WTC11 (cell line): ENCODE data around the gene PNPO.

Experiments
- CREM ChIP-seq: sonication (generic); formaldehyde crosslinking; IDR thresholded peaks from 2 replicates; pipeline ENCODE4 v1.8.1; 2022; ENCODE audit warnings: mild to moderate bottlenecking, missing genetic modification reagents, moderate library complexity
- CTCF ChIP-seq: fragments of 200-600 bp; IDR thresholded peaks from 2 replicates; pipeline ENCODE4 v1.8.0; 2022; ENCODE audit warnings: antibody characterized with exemption
- E2F4 ChIP-seq: sonication (generic); formaldehyde crosslinking; IDR thresholded peaks from 2 replicates; pipeline ENCODE4 v1.8.1; 2022; ENCODE audit warnings: low read depth, mild to moderate bottlenecking, moderate library complexity, missing genetic modification reagents, borderline replicate concordance
- ELF4 ChIP-seq: sonication (generic); formaldehyde crosslinking; IDR thresholded peaks from 2 replicates; pipeline ENCODE4 v1.8.1; 2022; ENCODE audit warnings: low read depth, mild to moderate bottlenecking, moderate library complexity, missing genetic modification reagents
- KAT7 ChIP-seq: sonication (generic); formaldehyde crosslinking; IDR thresholded peaks from 2 replicates; pipeline ENCODE4 v1.8.1; 2023; ENCODE audit warnings: missing genetic modification reagents, mild to moderate bottlenecking, borderline replicate concordance
- PREB ChIP-seq: sonication (generic); formaldehyde crosslinking; IDR thresholded peaks from 2 replicates; pipeline ENCODE4 v1.8.1; 2022; ENCODE audit warnings: mild to moderate bottlenecking, missing genetic modification reagents, moderate library complexity, borderline replicate concordance
- ZNF138 ChIP-seq: sonication (generic); formaldehyde crosslinking; conservative IDR thresholded peaks from 2 replicates; pipeline ENCODE4 v1.8.1; 2022; ENCODE audit warnings: mild to moderate bottlenecking, moderate library complexity, missing genetic modification reagents
- ZNF317 ChIP-seq: sonication (generic); formaldehyde crosslinking; IDR thresholded peaks from 2 replicates; pipeline ENCODE4 v1.8.1; 2023; ENCODE audit warnings: low read depth, mild to moderate bottlenecking, moderate library complexity, missing genetic modification reagents, borderline replicate concordance
- ZNF396 ChIP-seq: fragments of 250-450 bp; sonication (Bioruptor Pico); IDR thresholded peaks from 2 replicates; pipeline ENCODE4 v1.8.0; 2021; ENCODE audit warnings: mild to moderate bottlenecking, moderate library complexity, borderline replicate concordance
- ZNF425 ChIP-seq: fragments of 250-450 bp; sonication (Bioruptor Pico); conservative IDR thresholded peaks from 2 replicates; pipeline ENCODE4 v1.9.0; 2021; ENCODE audit warnings: mild to moderate bottlenecking

GRCh38 chr17:47946516-47946915 lies 5.1 kb downstream of the PNPO start:
- TF ChIP-seq E2F4 (CRISPR knock-in tag) (no peak), CTCF (no peak), PREB (CRISPR knock-in tag) (no peak), KAT7 (CRISPR knock-in tag) (no peak), ZNF425 (no peak), CREM (CRISPR knock-in tag) (no peak), ZNF396 (no peak), ZNF317 (CRISPR knock-in tag) (no peak), ZNF138 (no peak), ELF4 (no peak)
